Bronchial epithelial cell (primary cell): ENCODE measurements around the gene NDUFS3. TPM values are rescaled to one million over a fixed set of nuclear protein-coding genes. Genes with fewer than 3 reads are reported as not detected.

ENCODE experiments used
- DNase-seq: peaks from one replicate; pipeline ENCODE4 v3.0.0-alpha.2; 2010; ENCODE audit warnings: low read depth
- FAIRE-seq: peaks from 2 replicates; lab custom pipeline; 2011; peaks lifted over from hg19 to GRCh38; lab: Jason Lieb, UNC
- H3K27me3 ChIP-seq: 2 replicates; pipeline ENCODE4 v1.5.1; 2011; ENCODE audit warnings: low read length; ENCODE audit not compliant: control insufficient read depth, insufficient read depth
- H3K36me3 ChIP-seq: 2 replicates; pipeline ENCODE4 v1.5.1; 2011; ENCODE audit warnings: low read length; ENCODE audit not compliant: control insufficient read depth, insufficient read depth
- H3K4me3 ChIP-seq: 2 replicates; pipeline ENCODE4 v1.5.1; 2011; ENCODE audit warnings: mild to moderate bottlenecking, low read depth, low read length, control low read depth
- total RNA-seq: library from RNA; depleted of rRNA; stranded (reverse); fragments of >200 nt; gene quantifications from 2 replicates; pipeline ENCODE4 v1.2.1, GENCODE V29; 2014
- TF ChIP-seq, protein P1 (sequence below): IDR thresholded peaks from 2 replicates; pipeline ENCODE4 v1.5.1; 2011; ENCODE audit warnings: mild to moderate bottlenecking, moderate library complexity, low read length, control low read depth, inconsistent platforms; ENCODE audit not compliant: insufficient read depth, severe bottlenecking

The NDUFS3 gene
- total RNA-seq, 1 donor from 2014 or later: 67.7 TPM

DNA sequence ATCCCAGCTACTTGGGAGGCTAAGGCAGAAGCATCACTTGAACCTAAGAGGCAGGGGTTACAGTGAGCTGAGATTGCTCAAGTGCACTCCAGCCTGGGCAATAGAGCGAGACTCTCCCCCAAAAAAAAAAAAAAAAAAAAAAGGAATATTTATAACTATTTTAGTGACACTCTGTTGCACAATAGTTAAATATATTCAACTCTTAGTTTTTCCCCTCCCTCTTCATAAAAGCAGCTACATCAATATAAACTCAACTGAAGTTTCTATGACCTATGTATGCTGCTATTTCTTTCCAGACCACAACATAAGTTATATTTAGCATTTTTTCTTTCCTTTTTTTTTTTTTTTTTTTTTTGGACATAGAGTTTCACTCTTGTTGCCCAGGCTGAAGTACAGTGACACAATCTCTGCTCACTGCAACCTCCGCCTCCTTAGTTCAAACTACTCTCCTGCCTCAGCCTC is 45.2 kb upstream of the NDUFS3 start:
- no peaks in the 10 kb centered on the region for H3K27me3 ChIP-seq
- peaks cover 1% of the 10 kb centered on the region for H3K36me3 ChIP-seq
- TF ChIP-seq, protein P1, sequence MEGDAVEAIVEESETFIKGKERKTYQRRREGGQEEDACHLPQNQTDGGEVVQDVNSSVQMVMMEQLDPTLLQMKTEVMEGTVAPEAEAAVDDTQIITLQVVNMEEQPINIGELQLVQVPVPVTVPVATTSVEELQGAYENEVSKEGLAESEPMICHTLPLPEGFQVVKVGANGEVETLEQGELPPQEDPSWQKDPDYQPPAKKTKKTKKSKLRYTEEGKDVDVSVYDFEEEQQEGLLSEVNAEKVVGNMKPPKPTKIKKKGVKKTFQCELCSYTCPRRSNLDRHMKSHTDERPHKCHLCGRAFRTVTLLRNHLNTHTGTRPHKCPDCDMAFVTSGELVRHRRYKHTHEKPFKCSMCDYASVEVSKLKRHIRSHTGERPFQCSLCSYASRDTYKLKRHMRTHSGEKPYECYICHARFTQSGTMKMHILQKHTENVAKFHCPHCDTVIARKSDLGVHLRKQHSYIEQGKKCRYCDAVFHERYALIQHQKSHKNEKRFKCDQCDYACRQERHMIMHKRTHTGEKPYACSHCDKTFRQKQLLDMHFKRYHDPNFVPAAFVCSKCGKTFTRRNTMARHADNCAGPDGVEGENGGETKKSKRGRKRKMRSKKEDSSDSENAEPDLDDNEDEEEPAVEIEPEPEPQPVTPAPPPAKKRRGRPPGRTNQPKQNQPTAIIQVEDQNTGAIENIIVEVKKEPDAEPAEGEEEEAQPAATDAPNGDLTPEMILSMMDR: no peak
- no peak for FAIRE-seq
- no peak for DNase-seq
- no peak overlapping the region for H3K4me3 ChIP-seq

DNA sequence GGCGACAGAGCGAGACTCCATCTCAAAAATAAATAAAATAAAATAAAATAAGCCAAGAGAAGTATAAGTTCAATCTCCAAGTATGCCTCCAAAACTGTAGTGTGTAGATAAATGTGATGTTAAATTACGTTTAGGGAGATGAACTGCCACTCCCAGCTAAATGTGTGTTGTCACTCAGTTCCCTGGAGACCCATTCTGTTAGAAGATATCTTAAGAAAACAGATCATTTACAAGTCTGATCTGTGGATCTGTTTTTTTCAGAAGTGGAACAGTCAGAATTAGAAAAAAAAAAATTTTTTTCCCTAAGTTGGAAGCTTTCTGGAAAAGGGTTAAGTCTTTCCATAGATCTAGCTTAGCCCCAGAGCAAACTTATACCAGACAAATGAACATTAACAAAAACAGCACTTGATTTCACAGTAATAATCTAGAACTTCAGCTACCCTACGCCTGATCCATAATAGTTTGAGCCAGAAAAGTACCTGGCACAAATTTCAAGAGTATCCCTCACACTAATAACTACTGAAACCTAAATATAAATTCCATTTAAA is 44.1 kb upstream of the NDUFS3 start:
- H3K4me3 ChIP-seq: no peak overlapping the region
- no peak for FAIRE-seq
- TF ChIP-seq, protein P1: no peak
- no peaks in the 10 kb centered on the region for H3K27me3 ChIP-seq
- no peak for DNase-seq
- peaks cover 1% of the 10 kb centered on the region for H3K36me3 ChIP-seq

DNA sequence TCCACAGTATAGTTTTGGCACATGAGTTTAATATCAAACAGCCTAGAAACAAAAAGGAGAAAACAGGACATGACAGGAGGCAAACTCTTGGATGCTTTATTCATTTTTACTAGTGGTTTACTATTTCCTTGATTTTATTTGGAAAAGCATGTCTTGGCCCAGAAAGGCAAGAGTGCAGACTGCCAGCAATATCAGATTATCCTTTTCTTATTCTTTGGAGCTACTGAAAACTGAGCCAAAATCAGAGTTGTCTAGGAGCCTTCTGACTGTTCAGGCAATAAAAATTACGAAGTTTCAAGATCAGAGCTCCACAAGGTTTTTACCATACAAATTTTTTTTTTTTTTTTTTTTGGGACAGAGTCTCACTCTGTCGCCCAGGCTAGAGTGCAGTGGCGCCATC is 42.0 kb upstream of the NDUFS3 start:
- no peak overlapping the region for H3K4me3 ChIP-seq
- TF ChIP-seq, protein P1: no peak
- DNase-seq: no peak
- no peaks in the 10 kb centered on the region for H3K36me3 ChIP-seq
- FAIRE-seq: no peak
- H3K27me3 ChIP-seq: no peaks in the 10 kb centered on the region

DNA sequence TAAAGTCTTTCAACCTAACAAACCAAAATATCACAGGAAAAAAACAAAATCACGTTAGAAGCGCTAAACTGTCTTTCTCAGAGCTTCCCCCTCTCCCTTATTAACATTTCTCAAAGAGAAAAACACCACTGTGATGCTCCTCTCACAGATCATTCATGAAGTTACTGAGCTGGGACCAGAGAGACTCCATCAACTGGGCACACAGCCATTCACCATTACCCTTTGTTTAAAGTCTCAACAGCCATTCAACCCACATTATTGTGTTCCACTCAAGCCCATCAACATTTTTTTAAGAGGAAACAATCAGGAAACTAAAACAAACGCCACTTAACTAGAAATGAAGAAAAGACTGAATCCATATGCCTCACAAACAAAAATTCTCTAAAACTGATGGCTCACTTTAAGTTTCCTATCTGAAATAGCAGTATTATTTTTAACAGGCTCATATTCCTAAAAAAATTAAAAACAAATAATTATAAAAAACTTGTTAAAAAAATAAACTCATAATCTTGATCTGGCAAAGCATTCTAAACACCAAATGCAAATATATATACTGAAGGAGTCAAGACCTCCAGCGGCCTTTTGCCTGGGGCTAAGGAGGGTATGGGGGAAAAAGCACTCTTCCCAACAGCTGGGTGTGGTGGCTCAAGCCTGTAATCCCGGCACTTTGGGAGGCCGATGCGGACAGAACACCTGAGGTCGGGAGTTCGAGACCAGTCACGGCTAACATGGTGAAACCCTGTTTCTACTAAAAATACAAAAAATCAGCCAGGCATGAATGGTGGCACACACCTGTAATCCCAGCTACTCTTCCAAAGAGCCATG is 39.9 kb upstream of the NDUFS3 start:
- TF ChIP-seq, protein P1: no peak
- DNase-seq (no peak), FAIRE-seq (no peak)
- H3K36me3 ChIP-seq: peaks cover 1% of the 10 kb centered on the region
- no peaks in the 10 kb centered on the region for H3K27me3 ChIP-seq
- no peak overlapping the region for H3K4me3 ChIP-seq

DNA sequence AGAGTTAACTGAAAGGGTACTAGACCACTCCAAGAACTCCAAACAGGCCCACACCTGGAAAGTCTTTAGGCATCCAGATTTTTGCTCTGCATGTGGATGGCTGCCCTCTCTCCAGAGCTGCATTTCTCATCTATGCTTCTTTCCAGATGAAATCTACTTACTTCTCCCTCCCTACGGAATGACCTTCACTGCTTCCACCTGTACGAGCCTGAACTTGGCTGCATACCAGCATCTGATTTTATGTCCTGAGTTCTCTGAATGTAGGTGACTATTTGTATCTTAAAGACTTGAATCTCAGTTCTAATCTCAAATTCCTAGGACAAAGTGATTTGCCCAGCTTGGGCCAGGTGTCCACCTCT is 39.2 kb upstream of the NDUFS3 start:
- DNase-seq: no peak
- no peak for FAIRE-seq
- TF ChIP-seq, protein P1: no peak
- H3K36me3 ChIP-seq: peaks cover 1% of the 10 kb centered on the region
- no peaks in the 10 kb centered on the region for H3K27me3 ChIP-seq
- no peak overlapping the region for H3K4me3 ChIP-seq
